Measurements from ENCODE around the gene CRADD.
A peak's percentile ranks its signal among the peaks of the same experiment; 100 is the strongest.
"Not testable (repeated sequence)": the region's sequence is repeated elsewhere in the genome, so short reads cannot be mapped to it uniquely, and the experiment has no call there.

CRADD gene

GRCh38 chr12:93762059-93762719 lies 85.0 kb downstream of the CRADD start:
- no peak for DNase-seq

- no peak for DNase-seq
These were observed 85.9 kb downstream of the CRADD start for GRCh38 chr12:93762912-93763553.

- no peak for DNase-seq
These were observed 86.6 kb downstream of the CRADD start for GRCh38 chr12:93763746-93764147.

- DNase-seq = no peak
These were observed 89.2 kb downstream of the CRADD start for GRCh38 chr12:93766371-93766770.

GRCh38 chr12:93766796-93767523 lies 89.8 kb downstream of the CRADD start:
- no peak for DNase-seq

- no peak for DNase-seq
These were observed 90.3 kb downstream of the CRADD start for GRCh38 chr12:93767524-93767863.

GRCh38 chr12:93772003-93772700 lies 95.0 kb downstream of the CRADD start:
- DNase-seq = no peak

GRCh38 chr12:93773122-93773871 lies 96.1 kb downstream of the CRADD start:
- peak; percentile 81 for DNase-seq

GRCh38 chr12:93776581-93777018 lies 99.4 kb downstream of the CRADD start:
- DNase-seq = no peak

- DNase-seq = no peak
These were observed 100.1 kb downstream of the CRADD start for GRCh38 chr12:93777254-93777653.

- DNase-seq = no peak
These were observed 101.1 kb downstream of the CRADD start for GRCh38 chr12:93778306-93778705.

- no peak for DNase-seq
These were observed 101.6 kb downstream of the CRADD start for GRCh38 chr12:93778766-93779165.

GRCh38 chr12:93780101-93780641 lies 103.0 kb downstream of the CRADD start:
- no peak for DNase-seq

GRCh38 chr12:93780886-93781285 lies 103.7 kb downstream of the CRADD start:
- DNase-seq = not testable (repeated sequence)

- DNase-seq = not testable (repeated sequence)
These were observed 104.8 kb downstream of the CRADD start for GRCh38 chr12:93781961-93782360.

- DNase-seq = no peak
These were observed 105.7 kb downstream of the CRADD start for GRCh38 chr12:93782853-93783252.

- DNase-seq = peak; percentile 43
These were observed 106.7 kb downstream of the CRADD start for GRCh38 chr12:93783832-93784231.

- DNase-seq = no peak
These were observed 107.3 kb downstream of the CRADD start for GRCh38 chr12:93784339-93785086.

GRCh38 chr12:93785249-93786010 lies 108.3 kb downstream of the CRADD start:
- peak; percentile 26 for DNase-seq

- no peak for DNase-seq
These were observed 109.7 kb downstream of the CRADD start for GRCh38 chr12:93786656-93787397.
